ENCODE measurements around the gene ADAMTS15.

Gene ADAMTS15

GRCh38 chr11:130403271-130403804, 45.1 kb upstream of the ADAMTS15 start:
- no peak for DNase-seq (ENCODE audit: low read depth)
- H3K4me3 ChIP-seq (ENCODE audit: low read depth, low read length), result no peak overlapping the region
- TF ChIP-seq MYC (IDR thresholded peaks at IDR 0.05; ENCODE audit: low read depth, low read length) (no peak), MAX (IDR thresholded peaks at IDR 0.05; ENCODE audit: low read depth, low read length) (no peak), CTCF (IDR thresholded peaks at IDR 0.05; ENCODE audit: low read depth, low read length) (no peak), POLR2A (IDR thresholded peaks at IDR 0.05; ENCODE audit: extremely low read depth, insufficient read length) (no peak)

GRCh38 chr11:130403967-130404366, 44.5 kb upstream of the ADAMTS15 start:
- TF ChIP-seq CTCF (IDR thresholded peaks at IDR 0.05; ENCODE audit: low read depth, low read length), result no peak
- no peak for TF ChIP-seq POLR2A (IDR thresholded peaks at IDR 0.05; ENCODE audit: extremely low read depth, insufficient read length)
- no peak for TF ChIP-seq MYC (IDR thresholded peaks at IDR 0.05; ENCODE audit: low read depth, low read length)
- TF ChIP-seq MAX (IDR thresholded peaks at IDR 0.05; ENCODE audit: low read depth, low read length), result no peak
- H3K4me3 ChIP-seq (ENCODE audit: low read depth, low read length), result no peak overlapping the region
- DNase-seq (ENCODE audit: low read depth), result no peak

- TF ChIP-seq CTCF (IDR thresholded peaks at IDR 0.05; ENCODE audit: low read depth, low read length) (no peak), MYC (IDR thresholded peaks at IDR 0.05; ENCODE audit: low read depth, low read length) (no peak), POLR2A (IDR thresholded peaks at IDR 0.05; ENCODE audit: extremely low read depth, insufficient read length) (no peak), MAX (IDR thresholded peaks at IDR 0.05; ENCODE audit: low read depth, low read length) (no peak)
- DNase-seq (ENCODE audit: low read depth), result no peak
- no peak overlapping the region for H3K4me3 ChIP-seq (ENCODE audit: low read depth, low read length)
These were observed 43.7 kb upstream of the ADAMTS15 start for GRCh38 chr11:130404727-130405126.

GRCh38 chr11:130405428-130405827, 43.0 kb upstream of the ADAMTS15 start:
- TF ChIP-seq MAX (IDR thresholded peaks at IDR 0.05; ENCODE audit: low read depth, low read length) (no peak), MYC (IDR thresholded peaks at IDR 0.05; ENCODE audit: low read depth, low read length) (no peak), POLR2A (IDR thresholded peaks at IDR 0.05; ENCODE audit: extremely low read depth, insufficient read length) (no peak), CTCF (IDR thresholded peaks at IDR 0.05; ENCODE audit: low read depth, low read length) (no peak)

GRCh38 chr11:130407978-130408377, 40.5 kb upstream of the ADAMTS15 start:
- no peak overlapping the region for H3K4me3 ChIP-seq (ENCODE audit: low read depth, low read length)
- TF ChIP-seq MAX (IDR thresholded peaks at IDR 0.05; ENCODE audit: low read depth, low read length) (no peak), MYC (IDR thresholded peaks at IDR 0.05; ENCODE audit: low read depth, low read length) (no peak), POLR2A (IDR thresholded peaks at IDR 0.05; ENCODE audit: extremely low read depth, insufficient read length) (no peak), CTCF (IDR thresholded peaks at IDR 0.05; ENCODE audit: low read depth, low read length) (no peak)
- DNase-seq (ENCODE audit: low read depth), result no peak

More at GRCh38 chr11:130405428-130405827, 43.0 kb upstream of the ADAMTS15 start:
- DNase-seq (ENCODE audit: low read depth), result no peak
- H3K4me3 ChIP-seq (ENCODE audit: low read depth, low read length), result no peak overlapping the region

Data from NB4 (cell line).